ENCODE data around the gene PPFIA1. TPM values are rescaled to one million over a fixed set of nuclear protein-coding genes. Genes with fewer than 3 reads are reported as not detected.

The PPFIA1 gene
- total RNA-seq, 2 donors from 2014 or later = 46.9 to 47.5 TPM

DNA sequence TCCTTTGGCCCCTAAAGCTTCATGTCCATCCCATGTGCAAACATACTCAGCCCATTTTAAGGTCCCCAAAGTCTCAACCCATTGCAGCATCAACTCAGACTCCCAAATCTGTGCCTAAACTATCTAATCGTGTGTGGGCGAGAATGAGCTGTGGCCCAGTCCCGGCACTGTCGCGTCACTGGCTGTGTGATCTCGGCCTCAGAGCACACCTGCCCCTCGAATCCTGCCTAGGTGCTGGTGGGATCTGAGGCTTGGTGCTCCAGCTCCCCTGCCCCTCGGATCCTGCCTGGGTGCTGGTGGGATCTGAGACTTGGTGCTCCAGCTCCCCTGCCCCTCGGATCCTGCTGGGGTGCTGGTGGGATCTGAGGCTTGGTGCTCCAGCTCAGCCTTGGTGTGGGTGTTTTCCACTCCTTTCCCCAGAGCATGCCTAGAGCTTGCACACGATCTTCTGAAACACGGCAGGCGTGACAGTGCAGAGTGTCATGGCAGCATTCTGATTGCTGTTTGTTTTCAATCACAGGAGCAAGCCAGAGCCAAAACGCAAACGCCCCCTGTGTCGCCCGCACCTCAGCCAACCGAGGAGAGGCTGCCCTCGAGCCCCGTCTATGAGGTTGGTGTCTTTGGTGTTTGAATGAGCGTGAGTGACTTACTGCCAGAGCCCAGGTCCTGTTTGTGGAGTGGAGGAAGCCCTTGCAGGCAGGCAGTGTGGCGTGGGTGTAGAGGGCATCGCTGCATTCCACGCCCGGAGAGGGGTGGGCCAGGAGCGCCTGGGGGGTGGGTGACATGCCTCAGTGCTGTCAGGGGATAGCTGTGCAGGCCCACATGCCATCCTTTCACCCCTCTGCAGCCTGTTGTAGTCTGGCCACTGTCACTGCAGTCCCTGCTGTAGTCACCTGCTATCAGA lies 160.4 kb downstream of the PPFIA1 start:
- no peak overlapping the region for H3K27ac ChIP-seq
- intact Hi-C loops (cut with DNase I) = no loop called here
- H3K36me3 ChIP-seq = peaks cover 31% of the 10 kb centered on the region
- no peak overlapping the region for H3K9ac ChIP-seq (ENCODE audit: low read depth in 2 of 2, low read length in 2 of 2)
- TF ChIP-seq CTCF (IDR thresholded peaks at IDR 0.05) = no peak
- H3K4me1 ChIP-seq = no peaks in the 10 kb centered on the region
- H3K9me3 ChIP-seq = no peaks in the 10 kb centered on the region
- no peak overlapping the region for H3K4me3 ChIP-seq
- no peaks in the 10 kb centered on the region for H3K27me3 ChIP-seq
- no peak for DNase-seq

GRCh38 chr11:70431611-70432010 lies 161.1 kb downstream of the PPFIA1 start:
- Histone ChIP-seq H3K9me3 (no peaks in the 10 kb centered on the region), H3K27me3 (no peaks in the 10 kb centered on the region), H3K4me3 (no peak overlapping the region), H3K9ac (ENCODE audit: low read depth in 2 of 2, low read length in 2 of 2) (no peak overlapping the region), H3K4me1 (no peaks in the 10 kb centered on the region), H3K27ac (no peak overlapping the region), H3K36me3 (peaks cover 34% of the 10 kb centered on the region)
- intact Hi-C loops (cut with DNase I) = no loop called here
- TF ChIP-seq CTCF (IDR thresholded peaks at IDR 0.05) = no peak
- no peak for DNase-seq

DNA sequence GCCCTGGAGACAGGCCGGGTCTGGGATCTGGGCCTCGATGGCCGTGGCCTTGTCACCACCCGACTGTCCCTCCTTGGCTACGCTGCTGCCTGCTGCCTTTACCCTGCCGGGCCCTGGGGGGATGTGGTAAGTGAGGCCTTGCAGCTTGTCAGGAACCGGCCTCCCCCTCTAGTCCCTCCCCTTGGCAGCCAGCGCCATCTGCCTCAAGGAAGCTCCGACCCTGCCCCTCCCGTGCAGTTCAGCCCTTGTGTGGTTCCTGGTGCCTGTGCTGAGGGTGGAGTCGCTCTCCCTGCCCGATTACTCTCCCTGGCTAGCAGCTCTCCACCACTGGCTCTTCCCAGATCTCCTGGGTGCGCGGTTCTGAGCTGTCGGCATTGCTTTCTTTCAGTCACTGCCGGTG lies 161.6 kb downstream of the PPFIA1 start:
- no peak for DNase-seq
- no peaks in the 10 kb centered on the region for H3K27me3 ChIP-seq
- H3K9me3 ChIP-seq = no peaks in the 10 kb centered on the region
- H3K9ac ChIP-seq (ENCODE audit: low read depth in 2 of 2, low read length in 2 of 2) = no peak overlapping the region
- H3K4me1 ChIP-seq = no peaks in the 10 kb centered on the region
- no peak overlapping the region for H3K27ac ChIP-seq
- intact Hi-C loops (cut with DNase I) = no loop called here
- H3K4me3 ChIP-seq = no peak overlapping the region
- TF ChIP-seq CTCF (IDR thresholded peaks at IDR 0.05) = no peak
- peaks cover 34% of the 10 kb centered on the region for H3K36me3 ChIP-seq

- no peak for TF ChIP-seq CTCF (IDR thresholded peaks at IDR 0.05)
- Histone ChIP-seq H3K36me3 (peaks cover 34% of the 10 kb centered on the region), H3K27me3 (no peaks in the 10 kb centered on the region), H3K9me3 (no peaks in the 10 kb centered on the region), H3K4me1 (no peaks in the 10 kb centered on the region), H3K9ac (ENCODE audit: low read depth in 2 of 2, low read length in 2 of 2) (no peak overlapping the region), H3K4me3 (no peak overlapping the region), H3K27ac (no peak overlapping the region)
- DNase-seq = no peak
- intact Hi-C loops (cut with DNase I) = no loop called here
These were observed 162.1 kb downstream of the PPFIA1 start for GRCh38 chr11:70432580-70432979.

GRCh38 chr11:70433038-70433437 lies 162.5 kb downstream of the PPFIA1 start:
- H3K27me3 ChIP-seq = no peaks in the 10 kb centered on the region
- no peaks in the 10 kb centered on the region for H3K4me1 ChIP-seq
- H3K4me3 ChIP-seq = no peak overlapping the region
- H3K9ac ChIP-seq (ENCODE audit: low read depth in 2 of 2, low read length in 2 of 2) = no peak overlapping the region
- no peak for TF ChIP-seq CTCF (IDR thresholded peaks at IDR 0.05)
- H3K36me3 ChIP-seq = peaks cover 34% of the 10 kb centered on the region
- H3K27ac ChIP-seq = no peak overlapping the region
- intact Hi-C loops (cut with DNase I) = no loop called here
- DNase-seq = no peak
- no peaks in the 10 kb centered on the region for H3K9me3 ChIP-seq
